Activated gamma-delta T cell treated with Interleukin-2 at 50 U/mL for 16 hours (primary cell): ENCODE results near the gene CHRDL1.

ENCODE experiments used
- DNase-seq: peaks from one replicate; pipeline ENCODE4 v3.0.0-alpha.2; 2020

The CHRDL1 gene

GRCh38 chrX:110741213-110741796 is 54.3 kb downstream of the CHRDL1 start:
- DNase-seq: no peak

GRCh38 chrX:110734894-110735541 is 60.6 kb downstream of the CHRDL1 start:
- DNase-seq: no peak

GRCh38 chrX:110734271-110734670 is 61.3 kb downstream of the CHRDL1 start:
- no peak for DNase-seq

GRCh38 chrX:110733166-110733565 is 62.5 kb downstream of the CHRDL1 start:
- DNase-seq: no peak

- no peak for DNase-seq
Measured at GRCh38 chrX:110732266-110732665, 63.4 kb downstream of the CHRDL1 start.

GRCh38 chrX:110723844-110724243 is 71.8 kb downstream of the CHRDL1 start:
- DNase-seq: no peak

GRCh38 chrX:110722135-110722534 is 73.5 kb downstream of the CHRDL1 start:
- no peak for DNase-seq

- no peak for DNase-seq
Measured at GRCh38 chrX:110713666-110714065, 82.0 kb downstream of the CHRDL1 start.

GRCh38 chrX:110706446-110706845 is 89.2 kb downstream of the CHRDL1 start:
- DNase-seq: no peak

GRCh38 chrX:110703641-110704040 is 92.0 kb downstream of the CHRDL1 start:
- no peak for DNase-seq

- DNase-seq: no peak
Measured at GRCh38 chrX:110699109-110699508, 96.5 kb downstream of the CHRDL1 start.

GRCh38 chrX:110698696-110699095 is 96.9 kb downstream of the CHRDL1 start:
- DNase-seq: no peak

GRCh38 chrX:110692866-110693265 is 102.8 kb downstream of the CHRDL1 start:
- no peak for DNase-seq

- DNase-seq: no peak
Measured at GRCh38 chrX:110691446-110691845, 104.2 kb downstream of the CHRDL1 start.

- no peak for DNase-seq
Measured at GRCh38 chrX:110684653-110685052, 111.0 kb downstream of the CHRDL1 start.

- no peak for DNase-seq
Measured at GRCh38 chrX:110683925-110684324, 111.7 kb downstream of the CHRDL1 start.

GRCh38 chrX:110678591-110678990 is 117.0 kb downstream of the CHRDL1 start:
- DNase-seq: no peak

GRCh38 chrX:110675886-110676285 is 119.7 kb downstream of the CHRDL1 start:
- no peak for DNase-seq

GRCh38 chrX:110671068-110671803 is 124.4 kb downstream of the CHRDL1 start:
- no peak for DNase-seq

GRCh38 chrX:110669572-110669971 is 126.0 kb downstream of the CHRDL1 start:
- DNase-seq: no peak

- no peak for DNase-seq
Measured at GRCh38 chrX:110667706-110668105, 127.9 kb downstream of the CHRDL1 start.

GRCh38 chrX:110665223-110666002 is 130.2 kb downstream of the CHRDL1 start:
- no peak for DNase-seq

GRCh38 chrX:110657073-110657472 is 138.5 kb downstream of the CHRDL1 start:
- no peak for DNase-seq
